KG1 (cell line): Measurements from ENCODE around the gene OAT.
A peak's percentile ranks its signal among the peaks of the same experiment; 100 is the strongest.

Source experiments
- DNase-seq: peaks from one replicate; lab custom pipeline; 2025; lab: John Stamatoyannopoulos, UW

OAT gene

GRCh38 chr10:124418726-124419501 is at the start of gene OAT:
OAT (minus strand) TSS chr10:124418923; CDS start chr10:124412171, 6,752 bp downstream.
- DNase-seq: peak; percentile 94

GRCh38 chr10:124467165-124467564 is 48.4 kb upstream of the OAT start:
- no peak for DNase-seq

GRCh38 chr10:124465777-124466488 is 47.2 kb upstream of the OAT start:
- no peak for DNase-seq

- DNase-seq: no peak
These were observed 46.5 kb upstream of the OAT start for GRCh38 chr10:124465003-124465776.

GRCh38 chr10:124464028-124464965 is 45.6 kb upstream of the OAT start:
- no peak for DNase-seq

GRCh38 chr10:124462348-124462695 is 43.6 kb upstream of the OAT start:
- no peak for DNase-seq

GRCh38 chr10:124461642-124462347 is 43.1 kb upstream of the OAT start, which contains the start of gene LHPP:
LHPP (plus strand) TSS chr10:124461823; CDS start chr10:124461863, 40 bp downstream.
- peak; percentile 74 for DNase-seq

GRCh38 chr10:124460144-124460543 is 41.4 kb upstream of the OAT start:
- no peak for DNase-seq

GRCh38 chr10:124459395-124459794 is 40.7 kb upstream of the OAT start:
- no peak for DNase-seq

- DNase-seq: no peak
These were observed 40.2 kb upstream of the OAT start for GRCh38 chr10:124458889-124459288.

- no peak for DNase-seq
These were observed 39.8 kb upstream of the OAT start for GRCh38 chr10:124458473-124458872.

GRCh38 chr10:124455441-124455840 is 36.7 kb upstream of the OAT start:
- no peak for DNase-seq

- DNase-seq: no peak
These were observed 35.4 kb upstream of the OAT start for GRCh38 chr10:124453960-124454610.

- DNase-seq: no peak
These were observed 32.6 kb upstream of the OAT start for GRCh38 chr10:124451276-124451675.

- DNase-seq: no peak
These were observed 32.0 kb upstream of the OAT start for GRCh38 chr10:124450783-124451057.

- DNase-seq: no peak
These were observed 31.5 kb upstream of the OAT start, which contains the start of gene NKX1-2 for GRCh38 chr10:124450012-124450782. NKX1-2 (minus strand) TSS chr10:124450035; CDS start chr10:124449943, 92 bp downstream.

GRCh38 chr10:124449170-124450011 is 30.7 kb upstream of the OAT start:
- no peak for DNase-seq

- no peak for DNase-seq
These were observed 30.0 kb upstream of the OAT start for GRCh38 chr10:124448696-124449169.
